ENCODE data around the gene KIF26A. TPM values are rescaled to one million over a fixed set of nuclear protein-coding genes. Genes with fewer than 3 reads are reported as not detected.

Gene KIF26A
- total RNA-seq, 4 donors from 2014 or later: 0.59 to 3.3 (median 1.5) TPM

DNA sequence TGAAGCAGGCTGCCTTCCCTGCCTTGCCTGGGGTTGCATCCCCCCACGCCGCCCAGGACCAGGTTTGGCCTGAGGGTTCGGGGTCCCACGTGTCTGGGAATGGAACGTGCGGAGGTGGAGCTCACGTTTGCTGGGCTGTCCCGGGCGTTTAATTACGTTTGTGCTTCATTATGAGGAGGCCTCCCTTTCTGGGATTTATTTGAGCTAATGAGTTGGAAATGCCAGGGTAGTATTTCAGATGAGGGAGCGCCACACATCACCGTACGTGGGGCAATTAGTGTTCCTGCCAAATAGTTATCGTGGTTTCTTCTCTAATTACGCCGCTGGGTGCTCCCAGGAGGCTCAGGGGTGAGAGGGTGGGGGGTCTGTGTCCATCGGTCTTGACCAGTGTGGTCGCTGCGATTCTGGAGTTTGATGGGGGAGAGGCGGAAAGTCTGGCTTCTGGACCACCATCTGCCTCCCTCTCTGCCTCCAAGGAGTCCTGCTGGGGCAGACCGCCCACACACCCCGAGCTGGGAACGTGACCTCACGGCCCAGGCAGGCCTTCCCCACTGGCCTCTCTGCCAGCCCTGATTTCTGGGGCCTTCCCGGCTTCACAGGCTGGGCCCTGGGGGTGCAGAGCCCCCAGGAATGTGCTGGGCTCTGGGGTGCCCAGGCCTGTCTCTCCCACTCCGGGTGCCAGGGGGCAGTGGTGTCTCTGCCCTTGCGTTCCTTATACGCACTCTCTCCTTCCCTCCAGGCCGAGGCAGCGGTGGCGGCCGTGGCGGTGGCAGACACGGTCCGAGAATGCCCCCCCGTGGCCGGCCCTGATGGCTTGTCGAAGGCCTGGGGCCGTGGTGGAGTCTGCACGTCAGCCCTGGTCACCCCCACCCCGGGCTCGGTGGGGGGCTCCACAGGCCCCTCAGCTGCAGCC is 18.9 kb downstream of the KIF26A start:
- Histone ChIP-seq H3K4me1 (no peaks in the 10 kb centered on the region), H3K27ac (no peak overlapping the region), H3K9me3 (no peaks in the 10 kb centered on the region), H3K27me3 (peaks cover 0 to 6% (median 0%) of the 10 kb centered on the region in 3 donors), H3K4me3 (no peak overlapping the region), H3K36me3 (no peaks in the 10 kb centered on the region)
- no peak for TF ChIP-seq POLR2A (IDR thresholded peaks at IDR 0.05)
- TF ChIP-seq, protein P1, sequence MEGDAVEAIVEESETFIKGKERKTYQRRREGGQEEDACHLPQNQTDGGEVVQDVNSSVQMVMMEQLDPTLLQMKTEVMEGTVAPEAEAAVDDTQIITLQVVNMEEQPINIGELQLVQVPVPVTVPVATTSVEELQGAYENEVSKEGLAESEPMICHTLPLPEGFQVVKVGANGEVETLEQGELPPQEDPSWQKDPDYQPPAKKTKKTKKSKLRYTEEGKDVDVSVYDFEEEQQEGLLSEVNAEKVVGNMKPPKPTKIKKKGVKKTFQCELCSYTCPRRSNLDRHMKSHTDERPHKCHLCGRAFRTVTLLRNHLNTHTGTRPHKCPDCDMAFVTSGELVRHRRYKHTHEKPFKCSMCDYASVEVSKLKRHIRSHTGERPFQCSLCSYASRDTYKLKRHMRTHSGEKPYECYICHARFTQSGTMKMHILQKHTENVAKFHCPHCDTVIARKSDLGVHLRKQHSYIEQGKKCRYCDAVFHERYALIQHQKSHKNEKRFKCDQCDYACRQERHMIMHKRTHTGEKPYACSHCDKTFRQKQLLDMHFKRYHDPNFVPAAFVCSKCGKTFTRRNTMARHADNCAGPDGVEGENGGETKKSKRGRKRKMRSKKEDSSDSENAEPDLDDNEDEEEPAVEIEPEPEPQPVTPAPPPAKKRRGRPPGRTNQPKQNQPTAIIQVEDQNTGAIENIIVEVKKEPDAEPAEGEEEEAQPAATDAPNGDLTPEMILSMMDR (IDR thresholded peaks at IDR 0.05 in 4 of 5, conservative IDR thresholded peaks at IDR 0.05 in 1 of 5): no peak
- no peak for DNase-seq
- no peak for ATAC-seq
- intact Hi-C loops (cut with DNase I; ENCODE audit: low total_unique reads) (no loop called here), in situ Hi-C loops (cut with MboI; ENCODE audit: low sequenced_read_pairs in 4 of 4) (no loop called here)

DNA sequence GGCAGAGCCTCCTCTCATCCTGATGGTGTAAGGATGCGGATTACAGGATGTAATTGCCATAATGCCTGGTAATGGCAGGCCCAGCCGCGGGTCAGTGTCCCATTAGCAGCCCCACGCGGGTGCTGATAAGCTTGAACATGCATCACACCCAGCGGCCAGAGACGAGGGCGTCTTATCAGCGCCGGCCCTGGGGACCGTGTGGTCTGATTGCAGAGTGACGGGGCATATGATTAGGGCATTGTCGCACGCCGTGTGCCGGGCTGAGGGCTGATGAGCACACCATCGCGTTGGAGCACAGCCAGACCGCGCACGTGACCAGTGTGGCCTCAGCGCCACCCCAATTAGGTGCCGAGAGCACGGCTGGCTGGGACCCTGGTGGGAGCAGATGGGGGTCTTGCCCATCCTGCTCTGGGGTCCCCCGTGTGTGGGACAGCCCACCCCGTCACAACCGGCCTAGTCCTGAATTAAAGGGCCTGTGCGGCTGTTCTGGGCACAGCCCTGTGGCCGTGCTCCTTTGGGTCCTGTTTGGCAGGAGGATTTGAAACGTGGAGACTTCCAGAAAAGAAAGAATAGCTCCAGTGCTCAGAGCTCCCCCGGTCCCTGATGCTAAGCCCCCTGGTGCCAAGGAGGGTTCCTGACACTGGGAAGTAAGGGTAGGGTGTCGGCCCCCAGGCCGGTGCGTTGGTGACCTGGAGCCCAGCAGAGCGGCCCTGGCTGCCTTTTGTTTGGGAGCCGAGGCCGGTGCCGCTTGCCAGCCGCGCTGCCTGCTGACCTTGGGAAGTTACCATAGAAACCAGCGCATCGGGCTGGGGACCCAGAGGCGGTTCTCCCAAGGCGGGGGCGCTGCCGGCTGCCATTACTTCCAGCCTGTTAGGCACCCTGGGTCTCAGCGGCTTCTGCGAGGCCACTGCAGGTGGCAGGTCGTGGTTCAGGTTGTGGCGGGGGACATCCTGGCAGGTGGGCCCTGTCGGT is 20.7 kb downstream of the KIF26A start:
- Histone ChIP-seq H3K36me3 (no peaks in the 10 kb centered on the region), H3K4me3 (no peak overlapping the region), H3K4me1 (no peaks in the 10 kb centered on the region), H3K27ac (no peak overlapping the region), H3K27me3 (peaks cover 0 to 6% (median 0%) of the 10 kb centered on the region in 3 donors), H3K9me3 (no peaks in the 10 kb centered on the region)
- DNase-seq (no peak), ATAC-seq (no peak)
- intact Hi-C loops (cut with DNase I; ENCODE audit: low total_unique reads): no loop called here
- in situ Hi-C loops (cut with MboI; ENCODE audit: low sequenced_read_pairs in 4 of 4): no loop called here
- TF ChIP-seq, protein P1 (IDR thresholded peaks at IDR 0.05 in 4 of 5, conservative IDR thresholded peaks at IDR 0.05 in 1 of 5): no peak
- TF ChIP-seq POLR2A (IDR thresholded peaks at IDR 0.05): no peak

DNA sequence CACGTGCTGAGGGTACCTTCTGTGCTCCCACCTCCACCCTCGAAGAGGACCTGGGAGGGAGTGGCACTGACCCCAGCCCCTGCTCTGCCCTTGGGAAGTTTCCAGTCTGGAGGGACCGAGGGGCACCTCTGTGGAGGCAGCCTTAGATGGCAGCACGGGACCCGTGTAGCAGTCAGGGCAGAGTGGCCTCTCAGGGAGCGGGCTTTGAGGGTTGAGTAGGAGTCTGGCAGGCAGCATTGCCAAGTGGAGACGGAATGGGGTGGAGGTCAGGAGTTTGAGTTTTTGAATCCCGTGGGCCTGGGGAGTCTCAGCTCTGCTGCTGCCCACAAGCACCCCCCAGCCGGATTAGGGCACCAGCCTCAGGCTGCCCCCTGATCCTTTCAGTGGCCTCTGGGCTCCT is 21.6 kb downstream of the KIF26A start:
- ATAC-seq (no peak), DNase-seq (no peak)
- in situ Hi-C loops (cut with MboI; ENCODE audit: low sequenced_read_pairs in 4 of 4) (no loop called here), intact Hi-C loops (cut with DNase I; ENCODE audit: low total_unique reads) (no loop called here)
- H3K4me1 ChIP-seq: no peaks in the 10 kb centered on the region
- H3K9me3 ChIP-seq: no peaks in the 10 kb centered on the region
- no peak for TF ChIP-seq POLR2A (IDR thresholded peaks at IDR 0.05)
- TF ChIP-seq, protein P1 (IDR thresholded peaks at IDR 0.05 in 4 of 5, conservative IDR thresholded peaks at IDR 0.05 in 1 of 5): no peak
- peaks cover 0 to 6% (median 0%) of the 10 kb centered on the region in 3 donors for H3K27me3 ChIP-seq
- H3K27ac ChIP-seq: no peak overlapping the region
- H3K36me3 ChIP-seq: no peaks in the 10 kb centered on the region
- no peak overlapping the region for H3K4me3 ChIP-seq

DNA sequence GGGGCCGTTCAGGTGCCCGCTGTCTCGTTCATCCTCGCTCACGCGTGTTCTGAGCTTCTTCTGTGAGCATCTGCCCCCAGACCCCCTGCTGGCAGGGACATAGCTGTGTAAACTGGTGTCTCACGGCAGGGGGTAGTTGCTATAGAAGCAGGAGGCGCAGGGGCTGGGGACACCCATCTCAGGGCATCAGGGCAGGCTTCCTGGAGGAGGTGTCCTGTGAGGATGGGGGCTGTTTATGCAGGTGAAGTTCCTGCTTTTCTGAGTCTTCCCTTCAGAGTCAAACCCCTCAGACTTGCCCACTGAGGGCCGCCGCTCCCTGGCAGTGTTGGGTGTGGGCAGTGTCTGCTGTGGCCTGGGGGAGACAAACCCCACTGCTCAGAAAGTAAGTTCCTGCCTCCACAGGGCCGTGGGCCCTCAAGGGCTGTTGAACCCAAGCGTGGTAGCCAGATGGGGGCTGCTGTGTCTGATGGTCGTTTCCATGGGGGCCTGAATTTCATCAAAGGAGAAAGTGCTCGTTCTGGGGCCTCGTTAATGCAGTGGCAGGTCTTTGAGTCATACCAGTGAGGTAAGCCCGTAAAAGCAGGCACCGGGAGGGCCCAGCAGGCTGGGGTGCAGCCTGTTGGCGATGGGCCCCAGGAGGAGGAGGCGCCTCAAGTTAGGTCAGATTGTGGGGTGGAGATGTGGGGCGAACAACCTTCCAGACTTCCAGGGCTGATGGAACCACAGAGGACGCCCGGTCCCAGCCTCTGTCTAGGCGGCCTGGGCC is 23.4 kb downstream of the KIF26A start:
- in situ Hi-C loops (cut with MboI; ENCODE audit: low sequenced_read_pairs in 4 of 4) (no loop called here), intact Hi-C loops (cut with DNase I; ENCODE audit: low total_unique reads) (no loop called here)
- TF ChIP-seq, protein P1 (IDR thresholded peaks at IDR 0.05 in 4 of 5, conservative IDR thresholded peaks at IDR 0.05 in 1 of 5): no peak
- no peak for TF ChIP-seq POLR2A (IDR thresholded peaks at IDR 0.05)
- H3K27me3 ChIP-seq: peaks cover 0 to 6% (median 0%) of the 10 kb centered on the region in 3 donors
- ATAC-seq: no peak
- DNase-seq: no peak
- no peaks in the 10 kb centered on the region for H3K4me1 ChIP-seq
- H3K36me3 ChIP-seq: no peaks in the 10 kb centered on the region
- H3K4me3 ChIP-seq: no peak overlapping the region
- H3K27ac ChIP-seq: no peak overlapping the region
- H3K9me3 ChIP-seq: no peaks in the 10 kb centered on the region
